GM08714 (cell line): Measurements from ENCODE around the gene PTGFR.

Source experiments
- H3K4me3 ChIP-seq: fragments of 200-500 bp; sonication (Bioruptor generic); 2 replicates; pipeline ENCODE4 v1.5.1; 2014; ENCODE audit warnings: mild to moderate bottlenecking, low read length, inconsistent platforms
- ZNF274 ChIP-seq: IDR thresholded peaks from 2 replicates; pipeline ENCODE4 v1.6.1; 2012; ENCODE audit warnings: mild to moderate bottlenecking, low read depth, low read length

PTGFR gene

DNA sequence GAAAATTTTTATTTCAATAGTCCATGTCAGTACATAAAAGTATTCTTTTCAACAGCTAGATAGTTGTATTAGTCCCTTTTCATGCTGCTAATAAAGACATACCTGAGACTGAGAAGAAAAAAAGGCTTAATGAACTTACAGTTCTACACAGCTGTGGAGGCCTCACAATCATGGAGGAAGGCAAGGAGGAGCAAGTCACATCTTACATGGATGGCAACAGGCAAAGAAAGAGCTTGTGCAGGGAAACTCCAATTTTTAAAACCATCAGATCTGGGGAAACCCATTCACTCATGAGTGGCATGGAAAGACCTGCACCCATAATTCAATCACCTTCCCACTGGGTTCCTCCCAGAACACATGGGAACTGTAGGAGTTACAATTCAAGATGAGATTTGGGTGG, 50.7 kb downstream of the PTGFR start:
- H3K4me3 ChIP-seq: no peak overlapping the region
- TF ChIP-seq ZNF274: no peak

DNA sequence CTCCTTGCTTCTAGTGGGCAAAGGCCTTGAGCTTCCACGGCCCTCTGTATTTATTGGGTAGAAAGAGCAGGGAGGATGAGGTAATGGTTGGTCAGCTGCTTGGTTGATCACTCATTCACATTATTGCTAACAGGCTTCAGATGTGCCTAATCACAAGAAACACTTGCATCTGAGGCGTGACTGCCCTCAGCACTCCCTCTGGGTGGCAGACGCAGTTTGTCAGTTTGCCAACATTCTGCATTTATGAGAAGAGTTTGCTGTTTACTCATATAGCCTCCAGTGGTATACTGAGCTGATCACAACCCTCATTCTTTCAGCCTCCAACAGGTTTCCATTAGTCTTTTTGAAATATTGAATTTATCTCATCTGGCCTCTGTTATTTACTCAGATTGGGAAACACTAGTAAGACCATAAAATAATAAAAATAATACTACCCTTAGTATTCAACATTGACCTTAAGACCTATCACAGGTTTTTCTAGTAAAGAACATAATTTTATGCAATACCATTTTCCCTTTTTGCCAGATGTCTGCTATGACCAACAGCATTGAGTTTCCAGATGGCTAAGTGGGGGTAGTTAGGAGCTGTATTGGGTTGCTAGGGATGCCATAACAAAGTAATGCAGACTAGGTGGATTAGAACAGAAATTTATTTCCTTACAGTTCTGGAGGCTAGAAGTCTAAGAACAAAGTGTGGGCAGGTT, 53.3 kb downstream of the PTGFR start:
- H3K4me3 ChIP-seq: no peak overlapping the region
- TF ChIP-seq ZNF274: no peak

DNA sequence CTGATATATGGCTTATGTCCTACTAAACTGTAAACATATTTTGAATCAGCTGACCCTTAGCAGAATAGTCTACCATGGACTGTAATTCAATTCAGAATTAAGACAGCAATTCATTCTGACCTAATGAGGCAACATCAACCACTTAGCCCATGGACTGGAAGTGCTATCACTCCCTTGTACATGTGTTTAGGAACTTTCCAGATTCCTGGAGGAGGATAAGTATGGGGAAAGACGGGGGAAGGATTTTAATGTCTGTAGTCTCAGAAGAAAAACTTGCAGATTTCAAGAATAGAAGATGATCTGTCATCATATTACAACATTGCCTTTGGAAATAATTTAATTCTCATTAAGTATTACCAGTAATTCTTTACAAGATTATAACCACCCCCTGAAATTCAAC, 56.3 kb downstream of the PTGFR start:
- no peak overlapping the region for H3K4me3 ChIP-seq
- TF ChIP-seq ZNF274: no peak

DNA sequence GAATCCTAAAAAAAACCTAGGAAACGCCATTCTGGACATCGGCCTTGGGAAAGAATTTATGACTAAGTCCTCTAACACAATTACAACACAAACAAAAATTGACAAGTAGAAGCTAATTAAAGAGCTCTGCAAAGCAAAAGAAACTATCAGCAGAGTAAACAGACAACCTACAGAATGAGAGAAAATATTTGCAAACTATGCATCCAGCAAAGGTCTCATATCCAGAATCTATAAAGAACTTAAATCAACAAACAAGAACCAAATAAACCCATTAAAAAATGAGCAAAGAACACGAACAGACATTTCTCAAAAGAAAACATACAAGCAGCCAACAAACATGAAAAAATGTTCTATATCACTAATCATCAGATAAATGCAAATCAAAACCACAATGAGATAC, 58.6 kb downstream of the PTGFR start:
- H3K4me3 ChIP-seq: no peak overlapping the region
- no peak for TF ChIP-seq ZNF274

DNA sequence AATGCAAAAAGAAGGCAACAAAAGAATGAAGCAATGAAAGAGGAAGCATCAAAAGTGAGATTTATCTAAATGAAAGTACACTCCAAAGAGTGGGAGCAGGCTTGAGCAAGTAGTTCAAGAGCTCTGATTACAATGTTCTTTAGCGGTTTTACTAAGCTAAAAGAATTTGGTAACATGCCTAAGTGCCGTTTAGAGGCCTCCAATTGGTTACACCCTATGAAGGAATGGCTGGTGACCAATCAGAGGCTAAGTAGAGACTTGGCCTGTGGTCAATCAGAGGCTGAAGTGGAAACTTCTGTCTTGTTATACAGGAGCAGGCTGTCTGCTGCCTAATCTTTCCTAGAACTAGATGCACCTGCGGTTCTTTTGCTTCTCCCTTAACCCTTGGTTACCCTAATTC, 59.1 kb downstream of the PTGFR start:
- no peak for TF ChIP-seq ZNF274
- H3K4me3 ChIP-seq: no peak overlapping the region

DNA sequence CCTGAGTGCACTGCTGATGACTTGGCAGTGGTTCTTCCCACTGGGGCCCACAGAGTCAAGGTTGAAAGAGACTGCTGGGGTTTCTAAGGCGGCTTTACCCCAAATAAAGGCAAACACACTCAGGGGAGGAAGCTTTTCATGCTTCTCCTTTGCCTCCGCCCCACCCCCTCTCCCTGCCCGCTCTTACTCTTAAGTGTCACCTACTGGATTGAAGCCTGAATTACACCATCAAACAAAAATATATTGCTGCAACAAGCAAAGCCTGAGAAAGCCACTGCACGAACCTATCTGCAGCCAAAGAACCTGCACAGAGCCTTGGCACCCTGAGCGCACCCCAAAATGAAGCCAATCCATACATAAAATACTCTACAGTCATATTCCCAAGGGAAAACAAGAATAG, 63.1 kb downstream of the PTGFR start:
- TF ChIP-seq ZNF274: no peak
- H3K4me3 ChIP-seq: no peak overlapping the region

DNA sequence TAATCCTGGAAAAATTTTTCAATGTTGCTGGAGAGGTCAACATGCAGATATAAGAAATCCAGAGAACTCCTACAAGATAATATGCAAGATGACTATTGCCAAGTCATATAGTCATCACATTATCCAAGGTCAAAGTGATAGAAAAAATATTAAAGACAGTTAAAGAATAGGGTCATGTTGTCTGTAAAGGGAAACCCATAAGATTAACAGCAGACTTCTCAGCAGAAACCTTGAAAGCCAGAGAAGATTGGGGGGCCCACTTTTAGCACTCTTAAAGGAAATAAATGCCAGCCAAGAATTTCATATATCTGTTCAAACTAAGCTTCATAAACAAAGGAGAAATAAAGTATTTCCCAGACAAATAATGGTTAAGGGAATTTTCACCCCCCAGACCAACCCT, 64.1 kb downstream of the PTGFR start:
- H3K4me3 ChIP-seq: no peak overlapping the region
- TF ChIP-seq ZNF274: no peak

DNA sequence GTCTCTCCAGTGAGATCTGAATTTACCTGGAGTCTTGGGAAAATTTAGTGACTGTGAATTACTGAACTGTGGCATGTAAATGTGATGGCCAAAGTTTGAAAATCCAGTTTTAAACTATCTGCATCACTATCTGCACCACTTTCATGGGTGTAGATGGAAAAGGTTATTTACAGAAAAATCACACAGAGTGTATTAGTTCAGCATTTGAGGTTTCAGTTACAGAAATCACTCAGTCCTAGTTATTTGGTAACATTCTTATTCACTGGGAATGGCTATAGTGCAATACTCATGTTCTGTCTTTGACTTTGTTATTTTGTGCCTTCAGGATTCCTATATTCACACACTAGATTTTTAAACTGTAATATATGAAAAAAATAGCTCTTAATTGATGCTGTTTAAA, 68.9 kb downstream of the PTGFR start:
- H3K4me3 ChIP-seq: no peak overlapping the region
- no peak for TF ChIP-seq ZNF274

DNA sequence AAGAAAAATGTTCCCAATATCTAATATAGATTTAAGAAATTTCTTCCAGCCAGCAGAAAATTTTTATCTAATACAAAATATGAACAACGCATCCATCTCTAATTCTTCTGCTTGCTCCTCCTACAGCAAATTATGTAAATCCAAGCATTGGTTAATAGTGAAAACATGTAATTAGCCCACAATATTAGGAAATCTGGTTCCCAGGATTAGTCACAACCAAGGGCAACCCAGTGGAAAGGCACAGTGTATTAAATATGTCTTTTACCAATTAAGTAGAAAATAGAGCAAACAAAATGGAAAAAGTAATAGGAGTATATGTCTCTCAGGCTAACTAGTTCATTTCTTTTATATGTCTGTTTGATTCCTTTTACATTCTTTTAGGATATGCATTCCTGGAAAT, 70.0 kb downstream of the PTGFR start:
- H3K4me3 ChIP-seq: no peak overlapping the region
- TF ChIP-seq ZNF274: no peak

DNA sequence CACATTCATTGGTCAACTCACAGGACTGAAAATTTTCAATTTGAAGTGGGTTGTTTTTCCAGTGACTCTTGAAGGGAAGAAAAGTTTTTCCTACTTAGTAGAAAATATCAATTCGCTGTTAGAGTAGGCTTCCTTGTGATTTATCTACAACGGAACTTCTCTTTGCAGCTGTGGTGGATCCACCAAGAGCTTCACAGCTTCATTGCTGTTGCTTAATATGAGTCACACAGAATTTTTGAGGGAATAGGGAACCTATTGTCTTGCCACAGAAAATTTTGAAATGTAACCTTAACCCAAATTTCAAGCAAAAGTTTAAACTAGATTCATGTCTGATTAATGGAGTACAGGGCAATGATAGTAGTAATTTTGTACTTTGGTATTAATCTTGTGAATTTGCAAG, 71.1 kb downstream of the PTGFR start:
- no peak for TF ChIP-seq ZNF274
- H3K4me3 ChIP-seq: no peak overlapping the region

DNA sequence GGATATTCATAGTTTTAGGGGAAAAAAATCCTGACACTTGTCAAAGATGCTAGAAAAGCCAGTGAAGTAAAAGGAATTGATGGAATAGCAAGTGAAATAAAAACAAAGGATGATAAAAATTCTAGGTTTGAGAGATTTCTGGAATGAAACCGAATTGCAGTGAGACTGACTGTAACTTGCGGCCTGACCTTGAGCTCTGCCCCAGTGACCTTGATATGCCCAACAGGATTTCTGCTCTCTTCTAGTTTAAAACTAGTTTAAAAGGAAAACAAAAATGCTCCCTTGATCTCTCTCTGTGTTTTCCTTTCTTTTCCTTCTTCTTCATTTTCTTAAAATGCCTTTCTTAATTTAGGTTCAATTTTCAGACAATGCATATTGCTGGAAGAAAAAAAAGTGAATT, 74.6 kb downstream of the PTGFR start:
- TF ChIP-seq ZNF274: no peak
- H3K4me3 ChIP-seq: no peak overlapping the region

DNA sequence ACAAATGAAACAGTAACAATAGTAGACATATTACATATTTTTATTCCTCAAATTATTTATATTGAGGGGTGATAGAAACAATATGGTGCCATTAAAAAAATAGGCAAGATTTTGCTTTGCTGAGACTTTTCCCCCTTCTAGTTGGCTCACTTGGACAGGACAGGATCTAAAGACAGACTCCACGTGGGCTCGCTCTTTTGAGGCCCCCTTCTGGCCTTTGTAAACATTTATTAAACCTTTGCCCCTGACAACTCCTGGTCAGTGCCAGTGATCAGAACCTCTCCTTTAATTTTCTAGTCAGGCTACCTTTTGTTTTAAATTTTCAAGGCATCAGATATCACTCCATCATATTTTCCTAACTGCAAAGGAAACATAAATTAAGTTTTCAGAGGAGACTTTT, 79.8 kb downstream of the PTGFR start:
- H3K4me3 ChIP-seq: no peak overlapping the region
- TF ChIP-seq ZNF274: no peak

DNA sequence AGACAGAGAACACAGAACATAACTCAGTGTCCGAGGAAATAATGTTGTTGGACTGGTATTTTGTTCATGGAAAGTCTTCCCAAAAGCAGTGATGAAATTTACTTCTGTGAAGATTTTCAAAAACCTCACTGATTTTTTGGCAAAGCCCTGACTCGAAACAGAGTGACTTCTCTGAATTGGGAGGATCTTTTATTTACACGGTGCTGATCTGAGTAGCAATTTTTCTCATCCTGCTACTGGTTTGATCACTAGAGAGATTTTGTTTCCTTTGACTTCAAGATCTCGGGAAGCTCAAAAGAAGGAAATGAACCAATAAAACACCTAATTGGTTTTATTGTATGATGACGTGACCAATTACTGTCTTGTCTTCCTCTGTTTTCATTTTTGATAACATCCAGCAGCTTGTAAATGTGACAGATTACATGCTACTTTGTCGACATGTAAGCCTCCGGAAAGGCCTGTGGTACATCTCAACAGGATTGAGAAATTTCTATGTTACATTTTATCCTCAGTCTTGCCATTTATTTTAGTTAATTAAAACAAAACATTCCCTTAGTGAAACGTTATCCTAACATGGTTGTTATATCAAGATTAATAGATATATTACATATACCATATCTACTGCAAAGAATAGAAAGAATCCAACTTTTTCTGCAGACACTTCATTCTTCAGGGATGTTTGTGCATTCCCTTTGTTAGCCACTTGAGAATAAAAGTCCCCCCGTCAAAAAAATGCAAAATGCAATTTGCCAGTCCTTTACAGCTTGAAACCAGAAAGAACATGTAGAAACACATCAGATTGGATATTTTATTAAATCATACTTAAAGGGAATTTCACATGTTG, 86.7 kb downstream of the PTGFR start:
- H3K4me3 ChIP-seq: no peak overlapping the region
- no peak for TF ChIP-seq ZNF274

DNA sequence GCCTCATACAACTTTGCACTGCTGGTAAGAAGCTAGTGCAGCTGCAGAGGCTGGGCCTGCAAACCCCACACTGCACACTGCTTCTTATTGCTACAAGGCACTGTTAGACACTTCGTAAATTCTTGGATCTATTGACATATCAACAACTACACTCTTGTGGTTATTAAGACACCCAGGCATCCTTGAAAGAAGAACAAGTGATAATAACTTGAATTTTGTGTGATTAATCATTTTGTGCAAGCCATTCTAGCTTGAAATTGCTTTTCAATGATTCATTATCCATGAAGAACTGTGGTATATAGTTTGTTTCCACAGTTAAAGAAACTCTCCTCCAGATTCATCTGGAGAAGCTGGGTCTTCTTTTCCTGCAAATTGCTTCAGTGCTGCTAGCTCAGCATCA, 95.8 kb downstream of the PTGFR start:
- TF ChIP-seq ZNF274: no peak
- no peak overlapping the region for H3K4me3 ChIP-seq

DNA sequence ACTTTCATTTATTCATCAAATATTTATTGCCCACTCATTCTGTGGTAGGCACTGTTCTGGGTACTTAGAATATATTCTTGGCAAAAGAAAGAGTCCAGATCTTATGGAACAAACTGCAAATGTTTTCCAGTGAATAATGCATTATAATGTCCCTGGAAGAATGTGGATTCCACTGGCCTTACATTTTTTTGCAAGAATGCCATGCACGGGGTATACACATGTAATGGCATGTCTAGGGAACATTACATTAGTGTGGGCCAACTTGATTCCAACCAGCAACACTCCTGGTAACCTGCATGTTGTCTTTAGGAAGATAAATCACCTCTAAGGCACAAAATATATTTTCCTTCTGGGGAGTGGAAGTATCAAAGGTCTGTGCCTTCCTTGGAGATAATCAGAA, 96.4 kb downstream of the PTGFR start:
- no peak for TF ChIP-seq ZNF274
- no peak overlapping the region for H3K4me3 ChIP-seq
